ELR (cell line): ENCODE data around the gene TK2.
A peak's percentile ranks its signal among the peaks of the same experiment; 100 is the strongest.
"Not testable (repeated sequence)": the region's sequence is repeated elsewhere in the genome, so short reads cannot be mapped to it uniquely, and the experiment has no call there.

ENCODE experiments used
- DNase-seq: peaks from one replicate; pipeline ENCODE4 v3.0.0-alpha.2; 2015; ENCODE audit warnings: low read depth

TK2 gene

DNA sequence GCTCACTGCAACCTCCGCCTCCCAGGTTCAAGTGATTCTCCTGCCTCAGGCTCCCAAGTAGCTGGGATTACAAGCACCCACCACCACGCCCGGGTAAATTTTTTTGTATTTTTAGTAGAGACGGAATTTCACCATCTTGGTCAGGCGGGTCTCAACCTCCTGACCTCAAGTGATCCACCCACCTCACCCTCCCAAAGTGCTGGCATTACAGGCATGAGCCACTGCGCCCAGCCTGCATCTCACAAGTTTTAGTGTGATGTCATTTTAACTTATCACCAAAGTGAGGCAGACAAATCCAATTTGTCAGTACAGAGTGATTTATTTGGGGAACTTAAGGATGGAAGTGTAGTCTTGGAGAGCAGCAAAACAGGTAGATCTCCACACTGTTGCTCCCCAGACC is 83.3 kb downstream of the TK2 start:
- not testable (repeated sequence) for DNase-seq

DNA sequence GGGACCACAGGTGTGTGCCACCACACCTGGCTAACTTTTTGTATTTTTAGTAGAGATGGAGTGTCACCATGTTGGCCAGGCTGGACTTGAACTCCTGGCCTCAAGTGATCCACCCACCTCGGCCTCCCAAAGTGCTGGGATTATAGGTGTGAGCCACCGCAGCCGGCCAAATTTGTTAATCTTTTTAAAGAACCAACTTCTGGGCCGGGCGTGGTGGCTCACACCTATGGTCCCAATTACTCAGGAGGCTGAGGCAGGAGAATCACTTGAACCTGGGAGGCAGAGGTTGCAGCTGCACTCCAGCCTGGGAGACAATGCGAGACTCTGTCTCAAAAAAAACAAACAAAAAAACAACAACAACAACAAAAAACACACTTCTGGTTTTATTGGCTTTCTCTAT is 84.0 kb downstream of the TK2 start:
- DNase-seq, result not testable (repeated sequence)

DNA sequence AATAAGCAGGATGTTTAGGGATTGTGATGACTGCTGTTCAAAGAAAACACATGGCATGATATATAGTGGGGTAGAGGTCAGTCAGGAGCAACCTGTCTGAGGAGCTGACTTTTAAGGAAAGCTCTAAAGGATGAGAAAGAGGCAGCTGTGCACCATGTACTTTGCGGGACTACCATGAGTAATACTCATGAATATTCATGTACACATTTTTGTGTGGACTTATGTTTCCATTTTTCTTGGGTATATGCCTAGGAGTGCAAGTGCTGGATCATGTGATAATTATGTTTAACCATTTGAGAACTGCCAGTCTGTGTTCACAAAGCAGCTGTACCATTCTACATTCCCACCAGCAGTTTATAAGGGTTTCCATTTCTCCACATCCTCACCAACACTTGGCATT is 87.0 kb downstream of the TK2 start:
- DNase-seq, result peak; percentile 24

DNA sequence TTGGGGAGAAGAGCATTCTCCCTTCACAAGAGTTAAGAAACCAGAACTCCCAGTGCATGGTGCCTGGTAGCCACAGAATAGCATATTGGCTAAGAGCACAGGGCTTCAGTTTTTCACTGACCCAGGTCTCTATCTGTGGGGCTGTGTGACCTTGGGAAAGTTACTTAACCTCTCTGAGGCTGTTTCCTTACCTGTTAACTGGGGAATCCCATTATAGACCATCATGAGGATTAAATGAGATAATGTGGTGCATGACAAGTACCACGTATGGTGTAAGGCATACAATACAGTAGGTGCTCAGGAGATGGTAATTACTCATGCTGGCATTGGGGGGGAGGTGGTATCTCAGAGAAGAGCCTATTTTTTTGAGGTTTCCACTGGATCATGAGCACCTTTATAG is 89.2 kb downstream of the TK2 start:
- DNase-seq, result no peak

DNA sequence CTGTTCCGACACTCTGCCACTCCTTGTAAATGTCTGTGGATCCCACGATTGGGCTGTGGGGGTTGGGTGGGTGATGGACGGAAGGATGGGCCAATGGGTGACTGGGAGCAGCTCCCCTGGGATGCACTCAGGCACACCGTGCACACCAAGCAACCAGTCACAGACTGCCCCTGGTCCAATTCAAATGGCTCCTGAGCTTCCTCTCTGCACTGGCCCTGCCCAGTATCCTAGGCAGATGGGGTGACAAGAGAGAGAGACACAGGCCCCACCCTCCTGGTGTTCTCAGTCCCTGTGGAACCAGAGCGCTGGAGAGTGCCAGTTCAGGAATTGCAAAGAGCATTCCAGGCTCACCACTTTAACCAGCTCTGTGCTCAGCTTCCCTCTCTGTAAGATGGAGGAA is 90.0 kb downstream of the TK2 start:
- DNase-seq, result no peak

DNA sequence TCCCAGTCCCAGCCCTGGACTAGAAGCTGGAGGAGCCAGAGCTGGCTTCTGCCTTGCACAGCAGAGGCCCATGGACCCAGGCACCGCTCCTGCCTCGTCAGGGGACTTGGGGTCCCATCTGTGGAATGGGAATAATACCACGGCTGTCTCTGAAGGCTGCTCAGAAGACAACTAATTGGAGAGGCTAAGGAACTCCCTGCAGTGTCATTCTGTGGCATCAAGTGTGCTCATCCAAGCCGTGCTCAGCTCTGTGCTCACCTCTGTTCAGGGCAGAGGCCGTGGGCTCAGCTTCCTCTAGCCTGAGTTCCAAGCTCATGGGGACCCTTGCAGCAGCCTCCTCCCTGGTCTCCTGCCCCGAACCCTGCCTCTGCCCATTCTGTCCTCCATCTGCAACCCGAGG is 91.1 kb downstream of the TK2 start:
- DNase-seq, result no peak

DNA sequence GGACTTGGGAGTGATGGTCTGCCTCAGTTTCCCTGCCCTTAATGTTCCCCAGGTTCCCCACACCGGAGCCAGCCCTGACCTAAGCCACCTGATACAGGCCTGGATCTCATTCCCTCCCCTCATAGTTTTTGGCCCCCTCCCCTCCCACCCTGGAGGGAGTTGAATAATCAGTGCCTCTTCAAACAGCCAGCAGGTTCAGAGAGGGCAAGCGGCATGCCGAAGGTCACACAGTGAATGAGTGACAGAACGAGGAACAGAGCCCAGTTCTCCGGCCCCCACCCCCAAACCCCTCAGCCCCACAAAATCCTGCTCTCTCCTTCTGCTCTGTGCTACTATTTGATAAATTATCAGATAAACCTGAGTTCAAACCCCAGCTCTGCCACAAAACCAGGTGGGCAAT is 91.6 kb downstream of the TK2 start:
- no peak for DNase-seq
